GM18858 (cell line): ENCODE data around the gene GAS7.

Experiments used
- ATAC-seq: cut with Tn5 transposase; IDR thresholded peaks from one replicate; pipeline ENCODE4 v1.9.1; 2021; ENCODE audit not compliant: unreplicated experiment

GAS7 gene

GRCh38 chr17:10172241-10172741 is 26.1 kb downstream of the GAS7 start:
- peak; percentile 44 for ATAC-seq

GRCh38 chr17:10171581-10171981 is 26.8 kb downstream of the GAS7 start:
- ATAC-seq = no peak

DNA sequence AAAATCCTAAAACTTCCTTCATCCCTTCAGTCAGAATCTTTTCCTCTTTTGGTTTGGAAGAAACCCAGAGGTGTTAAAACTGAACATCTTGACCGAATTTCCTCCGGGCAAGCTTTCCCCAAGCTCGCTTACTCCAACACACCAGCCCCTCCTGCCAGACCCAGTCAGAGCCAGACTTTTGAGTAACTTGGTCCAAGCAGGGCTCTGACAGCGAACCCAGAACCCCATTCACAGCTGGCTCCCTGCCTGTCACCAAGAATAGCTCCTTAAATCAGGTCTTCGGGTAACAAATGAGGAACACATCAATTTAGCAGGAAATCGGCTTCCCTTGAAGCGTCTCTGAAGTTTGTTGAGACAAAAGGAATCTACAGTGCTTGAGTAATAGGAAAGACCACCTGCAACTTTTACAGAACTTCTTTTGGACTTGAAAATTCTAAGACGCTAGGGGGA is 27.3 kb downstream of the GAS7 start:
- ATAC-seq = no peak

DNA sequence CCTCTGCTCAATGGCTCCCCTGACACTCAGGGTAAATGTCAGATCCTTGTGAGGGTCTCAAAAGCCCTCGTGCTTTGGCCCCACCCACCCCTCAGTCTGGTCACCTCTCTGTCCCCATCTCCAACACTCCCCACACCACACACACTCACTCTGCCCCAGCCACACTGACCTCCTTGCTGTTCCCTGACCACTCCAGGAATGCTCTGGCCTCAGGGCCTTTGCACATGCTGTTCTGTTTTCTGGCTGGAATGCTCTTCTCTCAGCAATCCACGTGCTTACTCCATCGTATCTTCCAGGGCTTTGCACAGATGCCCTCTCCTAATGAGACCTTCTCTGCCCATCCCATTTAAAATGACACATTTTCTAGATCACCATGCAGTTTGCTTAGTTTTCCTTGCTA is 28.2 kb downstream of the GAS7 start:
- ATAC-seq = no peak

DNA sequence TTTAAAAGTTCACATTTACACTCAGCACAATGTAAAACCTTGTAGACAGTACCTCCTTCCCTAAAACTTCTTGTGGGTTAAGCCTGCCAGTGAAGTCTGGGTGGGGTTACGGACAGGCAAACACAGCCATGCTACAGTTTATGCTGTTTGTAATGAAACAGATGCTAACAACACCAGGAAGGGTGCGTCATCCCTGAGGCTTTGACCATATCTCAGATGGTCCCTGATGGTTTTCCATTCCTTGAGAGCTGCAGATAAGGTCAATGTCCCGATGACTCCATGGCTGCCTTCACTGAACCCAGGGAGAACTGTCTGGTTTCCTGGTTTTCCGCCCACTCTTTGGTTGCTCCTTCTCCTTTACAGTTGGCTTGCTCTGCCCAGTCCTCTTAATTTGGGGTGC is 29.1 kb downstream of the GAS7 start:
- ATAC-seq = no peak

DNA sequence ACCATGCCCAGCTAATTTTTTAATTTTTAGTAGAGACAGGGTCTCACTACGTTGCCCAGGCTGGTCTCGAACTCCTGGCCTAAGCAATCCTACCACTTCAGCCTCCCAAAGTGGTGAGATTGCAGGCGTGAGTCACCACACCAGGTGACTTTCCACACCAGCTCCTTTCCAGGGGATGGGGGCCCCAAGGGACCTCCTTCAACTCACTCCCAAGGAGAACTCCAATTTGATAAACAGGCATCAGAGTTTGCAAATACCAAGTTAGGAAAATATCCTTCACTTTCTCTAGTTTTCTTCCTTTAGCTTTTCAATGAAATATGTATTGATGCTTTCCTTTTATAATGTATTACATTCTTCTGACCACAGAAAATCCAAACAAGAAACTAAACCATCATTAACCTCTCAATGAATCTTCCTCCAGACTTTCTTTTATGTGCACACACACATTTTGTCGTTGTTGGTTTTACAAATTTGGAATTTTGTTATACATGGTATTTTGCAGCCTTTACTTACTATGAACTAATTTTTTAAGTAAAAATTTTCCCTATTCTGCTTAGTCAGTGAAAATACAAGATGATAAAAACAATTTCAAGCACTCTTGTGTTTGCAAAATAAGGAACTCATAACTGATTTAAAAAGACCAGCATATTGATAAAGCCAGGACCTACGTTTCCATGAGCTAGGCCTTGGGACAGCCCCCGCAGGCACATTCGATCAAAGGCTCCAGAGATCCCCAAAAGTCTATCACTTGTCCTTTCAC is 32.0 kb downstream of the GAS7 start:
- no peak for ATAC-seq

GRCh38 chr17:10162096-10162495 is 36.3 kb downstream of the GAS7 start:
- peak; percentile 38 for ATAC-seq

- no peak for ATAC-seq
These were observed 37.0 kb downstream of the GAS7 start for GRCh38 chr17:10161386-10161785.

DNA sequence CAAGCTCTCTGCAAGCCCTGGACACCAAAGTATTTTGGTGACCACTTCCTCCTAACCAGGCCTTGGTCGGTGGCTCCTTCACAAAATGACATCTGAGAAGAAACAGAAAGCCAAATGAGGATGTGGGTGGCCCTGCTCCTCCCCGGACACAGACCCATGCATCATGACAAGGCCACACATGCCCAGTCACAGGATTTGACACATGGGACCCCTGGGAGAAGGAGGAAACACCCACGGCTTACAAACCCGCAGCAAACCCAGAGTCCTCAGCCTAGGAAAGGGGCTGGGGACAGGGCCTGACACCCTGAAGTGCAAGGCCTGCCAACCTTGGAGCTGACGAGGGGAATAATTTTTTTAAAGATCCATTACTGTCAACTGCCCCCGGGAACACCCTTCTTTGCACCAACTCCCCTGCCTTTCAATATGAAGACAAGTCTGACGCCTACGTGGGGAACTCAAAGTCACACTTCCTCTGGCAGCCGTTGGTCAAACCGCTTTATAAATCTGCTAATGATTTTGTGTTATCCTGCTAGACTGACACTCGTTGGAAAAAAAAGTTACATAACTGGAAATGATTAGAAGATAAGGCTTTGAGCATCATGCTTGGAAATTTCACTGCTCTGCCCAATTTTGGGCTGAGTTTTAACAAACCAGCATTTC is 41.3 kb downstream of the GAS7 start:
- peak; percentile 54 for ATAC-seq

DNA sequence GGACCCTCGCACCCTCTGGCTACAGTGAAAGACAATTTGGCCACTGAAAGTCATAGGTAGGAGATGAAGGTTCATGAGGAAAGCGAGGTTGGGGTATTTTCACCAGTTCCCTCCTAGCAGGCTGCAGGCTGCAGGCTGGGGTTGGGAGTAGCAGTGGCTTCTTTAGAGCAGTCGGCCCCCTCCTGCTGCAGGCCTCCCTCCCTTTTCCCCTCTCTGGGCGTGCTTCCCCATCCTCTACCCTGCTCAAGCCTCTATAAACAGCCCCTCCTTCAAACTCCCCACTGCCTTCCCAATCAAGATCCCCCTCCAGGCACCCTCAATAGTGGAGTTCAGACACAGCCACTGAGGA is 41.8 kb downstream of the GAS7 start:
- ATAC-seq = no peak

DNA sequence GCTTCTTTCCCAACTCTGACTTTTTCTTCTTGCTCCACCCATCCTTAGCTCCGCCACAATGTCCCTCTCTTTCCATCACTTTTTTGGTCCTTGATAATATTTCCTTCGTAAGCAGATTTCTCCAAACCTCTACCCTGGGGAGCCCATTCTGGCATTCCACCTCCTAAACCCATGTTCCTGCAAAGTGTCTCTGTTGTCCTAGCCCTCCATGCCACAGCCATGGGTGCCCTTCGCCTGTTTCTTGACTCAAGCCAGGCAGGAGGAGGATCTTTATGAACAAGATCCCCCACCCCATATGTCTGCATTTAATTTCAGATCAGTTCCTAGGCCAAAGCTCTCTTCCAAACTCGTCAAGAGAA is 42.4 kb downstream of the GAS7 start:
- ATAC-seq = no peak

DNA sequence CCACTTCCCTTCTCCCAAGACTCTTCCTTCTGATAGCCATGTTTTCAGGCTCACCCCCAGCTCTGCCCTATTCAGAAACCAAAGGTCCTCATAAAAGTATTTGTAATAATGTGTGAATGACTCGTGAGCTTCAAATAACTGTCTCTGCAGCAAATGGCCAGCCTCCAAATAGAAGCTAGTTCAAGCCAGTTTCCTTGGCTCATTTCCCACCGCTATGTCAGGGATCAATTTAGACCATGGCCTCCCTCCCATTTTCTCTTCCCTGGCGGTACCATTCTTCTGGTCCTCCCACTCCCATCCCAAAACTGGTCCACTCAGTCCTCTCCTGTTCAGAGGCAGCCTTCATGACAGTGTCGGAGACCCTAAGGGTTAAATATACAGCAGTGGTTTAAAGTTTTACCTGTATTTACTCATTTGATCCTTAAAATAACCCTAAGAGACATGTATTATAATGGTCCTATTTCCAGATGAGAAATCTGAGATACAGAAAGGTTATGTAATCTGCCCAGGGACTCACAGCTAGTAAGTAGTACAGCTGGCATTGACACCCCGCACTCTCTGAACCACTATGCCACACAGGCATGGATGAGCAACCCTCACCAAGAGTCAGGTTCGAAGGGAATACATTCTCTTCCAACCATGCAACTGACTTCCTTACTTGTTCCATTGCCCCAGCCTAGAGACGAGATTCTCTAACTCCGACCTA is 42.9 kb downstream of the GAS7 start:
- no peak for ATAC-seq

DNA sequence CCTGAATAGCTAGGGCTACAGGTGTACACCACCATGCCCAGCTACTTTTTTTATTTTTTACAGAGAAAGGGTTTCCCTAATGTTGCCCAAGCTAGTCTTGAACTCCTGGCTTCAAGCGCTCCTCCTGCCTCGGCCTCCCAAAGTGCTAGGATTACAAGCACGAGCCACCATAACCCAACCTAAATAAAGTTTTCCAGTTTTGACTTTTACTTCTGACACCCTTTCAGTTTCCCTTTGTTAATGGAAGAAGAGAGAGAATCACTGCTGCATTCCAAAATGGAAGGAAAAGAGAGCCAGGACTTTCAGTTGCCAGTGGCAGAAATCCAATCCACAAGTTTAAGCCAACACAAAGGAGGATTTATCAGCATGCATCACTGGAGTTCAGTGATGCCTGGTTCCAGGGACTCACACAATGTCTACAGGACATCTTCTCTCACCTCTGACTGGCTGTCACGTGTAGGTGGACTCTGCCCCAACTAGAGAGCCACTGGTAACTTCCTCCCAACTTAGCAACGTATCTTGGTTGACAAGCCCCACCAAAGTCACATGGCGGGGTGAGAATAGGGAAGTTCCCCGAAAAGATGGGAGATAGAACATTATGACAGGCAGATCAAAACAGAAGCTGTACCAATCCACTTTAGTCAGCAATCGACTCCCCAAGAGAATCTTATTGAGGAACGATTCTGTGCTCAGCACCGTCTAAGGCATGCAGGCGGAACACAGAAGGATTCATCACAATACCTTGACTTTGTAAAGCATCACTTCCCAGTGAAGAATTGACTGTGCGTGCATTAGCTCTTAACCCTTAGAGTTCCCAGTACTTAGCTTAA is 46.5 kb downstream of the GAS7 start:
- no peak for ATAC-seq

- peak; percentile 62 for ATAC-seq
These were observed 48.6 kb downstream of the GAS7 start for GRCh38 chr17:10149573-10150399.

GRCh38 chr17:10147761-10148415 is 50.5 kb downstream of the GAS7 start:
- ATAC-seq = no peak

- no peak for ATAC-seq
These were observed 51.4 kb downstream of the GAS7 start for GRCh38 chr17:10147040-10147439.

DNA sequence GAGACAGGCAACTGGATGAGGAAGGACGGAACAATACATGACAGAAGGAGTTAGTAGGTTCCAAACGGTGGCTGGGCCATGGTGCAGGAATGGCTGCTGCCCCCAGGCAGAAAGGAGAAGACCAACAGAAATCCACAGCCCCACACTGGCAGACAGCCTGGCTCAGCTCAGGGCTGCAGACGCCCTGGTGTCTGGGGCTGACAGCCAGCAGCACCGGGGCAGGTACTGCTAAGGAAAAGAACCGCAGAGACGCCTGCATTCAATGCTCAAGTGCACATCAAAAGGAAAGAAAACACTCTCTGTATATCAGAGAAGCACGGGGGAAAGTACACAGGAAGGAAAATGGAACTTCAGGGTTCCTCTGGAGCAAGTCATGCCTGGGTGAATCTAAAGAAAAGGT is 53.4 kb downstream of the GAS7 start:
- ATAC-seq = no peak

DNA sequence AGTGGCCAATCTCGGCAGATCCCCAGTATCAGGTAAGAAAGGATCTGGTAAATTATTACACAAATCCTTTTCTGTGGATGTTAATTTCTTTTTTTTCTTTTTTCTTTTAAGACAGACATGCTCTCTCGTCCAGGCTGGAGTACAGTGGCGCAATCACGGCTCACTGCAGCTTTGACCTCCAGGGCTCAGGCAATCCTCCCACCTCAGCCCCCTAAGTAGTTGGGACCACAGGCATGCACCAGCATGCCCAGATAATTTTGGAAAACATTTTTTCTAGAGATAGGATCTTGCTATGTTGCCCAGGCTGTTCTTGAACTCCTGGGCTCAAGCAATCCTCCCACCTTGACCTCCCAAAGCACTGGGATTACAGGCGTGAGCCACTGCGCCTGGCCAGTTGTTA is 54.0 kb downstream of the GAS7 start:
- no peak for ATAC-seq

GRCh38 chr17:10141436-10141835 is 57.0 kb downstream of the GAS7 start:
- ATAC-seq = no peak

- no peak for ATAC-seq
These were observed 58.8 kb downstream of the GAS7 start for GRCh38 chr17:10139577-10139976.
